ENCODE measurements around the gene KLHDC4.
"Not testable (repeated sequence)": the region's sequence is repeated elsewhere in the genome, so short reads cannot be mapped to it uniquely, and the experiment has no call there.

KLHDC4 gene

DNA sequence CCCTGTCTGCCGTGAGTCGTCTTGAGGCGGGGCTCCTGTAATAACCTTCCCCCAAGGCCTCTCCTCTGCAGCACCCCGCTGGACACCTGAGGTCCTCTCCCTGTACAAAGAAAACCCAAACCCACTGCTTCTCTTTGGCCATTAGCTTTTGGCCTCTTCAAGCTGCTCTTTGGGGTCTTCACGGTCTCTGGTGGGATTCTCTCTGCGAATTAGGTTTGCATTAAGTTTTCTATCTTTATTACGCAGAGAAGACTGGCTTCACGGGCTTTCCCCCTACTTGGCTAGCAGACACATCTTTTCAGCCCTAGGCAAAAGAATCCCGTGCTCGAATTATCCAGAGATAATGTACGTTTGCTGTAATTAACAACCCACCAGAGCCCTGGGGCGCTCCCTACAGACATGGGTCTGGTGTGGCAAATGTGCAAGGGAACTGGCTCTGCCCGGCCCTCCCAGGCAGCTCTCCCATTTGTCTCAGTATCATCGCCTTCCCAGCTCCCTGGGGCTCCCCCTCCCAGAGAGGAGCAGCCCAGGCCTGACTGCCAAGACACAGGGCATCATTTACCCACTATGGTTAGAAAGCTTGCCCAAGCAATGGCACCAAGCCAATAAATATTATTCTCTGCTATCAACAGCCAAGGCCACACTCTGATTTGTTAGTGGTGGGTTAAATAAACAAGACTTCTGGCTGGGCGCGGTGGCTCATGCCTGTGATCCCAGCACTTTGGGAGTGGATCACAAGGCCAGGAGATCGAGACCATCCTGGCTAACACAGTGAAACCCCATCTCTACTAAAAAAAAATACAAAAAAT, 24.7 kb upstream of the KLHDC4 start:
- Histone ChIP-seq H3K27ac (ENCODE audit: low read length) (no peak overlapping the region), H2AFZ (ENCODE audit: low read depth, low read length) (no peak overlapping the region; the same call in 1 of the 2 replicates), H3K4me3 (ENCODE audit: low read depth in 1 of 2, low read length in 2 of 2) (no peak overlapping the region), H3K4me2 (ENCODE audit: insufficient read depth, low read length) (no peak overlapping the region), H4K20me1 (ENCODE audit: insufficient read depth, low read length) (no peaks in the 10 kb centered on the region), H3K36me3 (ENCODE audit: insufficient read depth, low read length) (no peaks in the 10 kb centered on the region), H3K9ac (ENCODE audit: low read depth, low read length) (no peak overlapping the region), H3K79me2 (ENCODE audit: insufficient read depth, low read length) (no peaks in the 10 kb centered on the region), H3K27me3 (ENCODE audit: insufficient read depth, low read length, poor library complexity) (no peaks in the 10 kb centered on the region), H3K4me1 (ENCODE audit: insufficient read depth, low read length) (no peaks in the 10 kb centered on the region), H3K9me3 (ENCODE audit: insufficient read depth, low read length, severe bottlenecking) (no peaks in the 10 kb centered on the region)
- DNase-seq = no peak
- no peak for ATAC-seq (ENCODE audit: insufficient read depth, low read depth)
- TF ChIP-seq EZH2 (IDR thresholded peaks at IDR 0.05; ENCODE audit: borderline replicate concordance, low read depth, low read length, severe bottlenecking) = no peak
- TF ChIP-seq, protein P1, sequence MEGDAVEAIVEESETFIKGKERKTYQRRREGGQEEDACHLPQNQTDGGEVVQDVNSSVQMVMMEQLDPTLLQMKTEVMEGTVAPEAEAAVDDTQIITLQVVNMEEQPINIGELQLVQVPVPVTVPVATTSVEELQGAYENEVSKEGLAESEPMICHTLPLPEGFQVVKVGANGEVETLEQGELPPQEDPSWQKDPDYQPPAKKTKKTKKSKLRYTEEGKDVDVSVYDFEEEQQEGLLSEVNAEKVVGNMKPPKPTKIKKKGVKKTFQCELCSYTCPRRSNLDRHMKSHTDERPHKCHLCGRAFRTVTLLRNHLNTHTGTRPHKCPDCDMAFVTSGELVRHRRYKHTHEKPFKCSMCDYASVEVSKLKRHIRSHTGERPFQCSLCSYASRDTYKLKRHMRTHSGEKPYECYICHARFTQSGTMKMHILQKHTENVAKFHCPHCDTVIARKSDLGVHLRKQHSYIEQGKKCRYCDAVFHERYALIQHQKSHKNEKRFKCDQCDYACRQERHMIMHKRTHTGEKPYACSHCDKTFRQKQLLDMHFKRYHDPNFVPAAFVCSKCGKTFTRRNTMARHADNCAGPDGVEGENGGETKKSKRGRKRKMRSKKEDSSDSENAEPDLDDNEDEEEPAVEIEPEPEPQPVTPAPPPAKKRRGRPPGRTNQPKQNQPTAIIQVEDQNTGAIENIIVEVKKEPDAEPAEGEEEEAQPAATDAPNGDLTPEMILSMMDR (IDR thresholded peaks at IDR 0.05; ENCODE audit: borderline replicate concordance, extremely low read depth, low read length, poor library complexity, severe bottlenecking) = no peak

DNA sequence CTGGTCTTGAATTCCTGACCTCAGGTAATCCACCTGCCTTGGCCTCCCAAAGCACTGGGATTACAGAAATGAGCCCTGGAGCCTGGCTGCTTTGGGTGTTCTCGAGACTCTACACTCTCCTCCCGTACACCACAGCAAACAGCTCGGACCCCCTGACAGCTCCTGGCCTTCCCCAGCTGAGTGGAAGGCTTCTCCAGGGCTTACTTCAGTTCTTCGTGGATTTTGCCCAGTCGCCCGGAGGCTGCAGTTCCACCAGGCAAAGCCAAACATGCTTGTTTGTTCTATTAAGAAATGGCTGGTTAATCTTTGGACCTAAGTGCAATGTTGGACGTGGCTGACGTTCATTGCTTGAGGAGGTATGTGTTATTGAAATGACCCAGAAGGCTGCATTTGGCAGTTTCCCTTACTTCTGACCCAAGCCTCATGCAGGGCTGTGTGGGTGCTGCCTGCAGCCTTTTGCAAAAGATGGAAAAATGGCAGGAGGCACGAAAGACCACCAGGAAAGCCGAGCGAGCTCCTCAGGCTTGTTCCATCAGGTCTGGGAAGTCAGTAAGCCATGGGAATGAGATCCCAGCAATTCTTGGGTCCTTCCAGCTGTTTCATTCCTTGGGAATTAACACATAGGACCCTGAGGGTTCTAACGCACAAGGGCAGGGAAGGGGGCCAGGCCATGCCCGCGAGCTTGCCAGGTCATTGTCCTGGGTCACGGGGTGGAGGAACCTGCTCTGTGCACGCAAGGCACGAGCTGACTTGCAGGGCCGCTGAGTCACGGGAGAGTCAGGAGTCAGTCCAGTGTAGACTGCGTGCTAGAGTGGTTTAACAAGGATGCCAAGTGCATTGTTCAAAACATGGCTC, 23.9 kb upstream of the KLHDC4 start:
- H3K36me3 ChIP-seq (ENCODE audit: insufficient read depth, low read length) = no peaks in the 10 kb centered on the region
- no peak overlapping the region; the same call in 1 of the 2 replicates for H2AFZ ChIP-seq (ENCODE audit: low read depth, low read length)
- H3K4me2 ChIP-seq (ENCODE audit: insufficient read depth, low read length) = no peak overlapping the region
- DNase-seq (no peak), ATAC-seq (ENCODE audit: insufficient read depth, low read depth) (no peak)
- TF ChIP-seq, protein P1 (IDR thresholded peaks at IDR 0.05; ENCODE audit: borderline replicate concordance, extremely low read depth, low read length, poor library complexity, severe bottlenecking) = no peak
- no peak for TF ChIP-seq EZH2 (IDR thresholded peaks at IDR 0.05; ENCODE audit: borderline replicate concordance, low read depth, low read length, severe bottlenecking)
- no peak overlapping the region for H3K27ac ChIP-seq (ENCODE audit: low read length)
- no peaks in the 10 kb centered on the region for H3K9me3 ChIP-seq (ENCODE audit: insufficient read depth, low read length, severe bottlenecking)
- H3K4me3 ChIP-seq (ENCODE audit: low read depth in 1 of 2, low read length in 2 of 2) = no peak overlapping the region
- no peaks in the 10 kb centered on the region for H3K4me1 ChIP-seq (ENCODE audit: insufficient read depth, low read length)
- H3K79me2 ChIP-seq (ENCODE audit: insufficient read depth, low read length) = no peaks in the 10 kb centered on the region
- H3K27me3 ChIP-seq (ENCODE audit: insufficient read depth, low read length, poor library complexity) = no peaks in the 10 kb centered on the region
- no peaks in the 10 kb centered on the region for H4K20me1 ChIP-seq (ENCODE audit: insufficient read depth, low read length)
- H3K9ac ChIP-seq (ENCODE audit: low read depth, low read length) = no peak overlapping the region

DNA sequence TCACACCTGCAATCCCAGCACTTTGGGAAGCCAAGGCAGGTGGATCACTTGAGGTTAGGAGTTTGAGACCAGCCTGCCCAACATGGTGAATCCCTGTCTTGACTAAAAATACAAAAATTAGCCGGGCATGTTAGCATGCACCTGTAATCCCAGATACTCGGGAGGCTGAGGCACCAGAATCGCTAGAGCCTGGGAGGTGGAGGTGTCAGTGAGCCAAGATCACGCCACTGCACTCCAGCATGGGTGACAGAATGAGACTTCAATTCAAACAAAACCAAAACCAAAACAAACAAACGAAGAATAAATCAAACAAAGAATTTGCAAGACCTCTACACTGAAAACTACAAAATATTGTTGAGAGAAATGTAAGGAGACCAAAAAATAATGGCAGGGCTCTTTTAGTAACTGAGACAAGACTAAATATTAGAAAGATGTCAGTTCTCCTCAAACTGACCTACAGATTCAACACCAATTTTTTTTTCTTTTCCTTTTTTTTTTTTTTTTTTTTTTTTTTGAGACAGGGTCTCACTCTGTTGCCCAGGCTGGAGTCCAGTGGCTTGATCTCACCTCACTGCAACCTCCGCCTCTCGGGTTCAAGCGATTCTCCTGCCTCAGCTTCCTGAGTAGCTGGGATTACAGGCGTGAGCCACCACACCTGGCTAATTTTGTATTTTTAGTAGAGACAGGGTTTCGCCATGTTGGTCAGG, 23.1 kb upstream of the KLHDC4 start:
- H3K4me1 ChIP-seq (ENCODE audit: insufficient read depth, low read length); H3K36me3 ChIP-seq (ENCODE audit: insufficient read depth, low read length); DNase-seq; H3K9me3 ChIP-seq (ENCODE audit: insufficient read depth, low read length, severe bottlenecking); H3K27me3 ChIP-seq (ENCODE audit: insufficient read depth, low read length, poor library complexity); H3K79me2 ChIP-seq (ENCODE audit: insufficient read depth, low read length); H3K27ac ChIP-seq (ENCODE audit: low read length); H3K4me3 ChIP-seq (ENCODE audit: low read depth in 1 of 2, low read length in 2 of 2); H2AFZ ChIP-seq (ENCODE audit: low read depth, low read length); H4K20me1 ChIP-seq (ENCODE audit: insufficient read depth, low read length); H3K9ac ChIP-seq (ENCODE audit: low read depth, low read length); H3K4me2 ChIP-seq (ENCODE audit: insufficient read depth, low read length); ATAC-seq (ENCODE audit: insufficient read depth, low read depth): not testable (repeated sequence)

DNA sequence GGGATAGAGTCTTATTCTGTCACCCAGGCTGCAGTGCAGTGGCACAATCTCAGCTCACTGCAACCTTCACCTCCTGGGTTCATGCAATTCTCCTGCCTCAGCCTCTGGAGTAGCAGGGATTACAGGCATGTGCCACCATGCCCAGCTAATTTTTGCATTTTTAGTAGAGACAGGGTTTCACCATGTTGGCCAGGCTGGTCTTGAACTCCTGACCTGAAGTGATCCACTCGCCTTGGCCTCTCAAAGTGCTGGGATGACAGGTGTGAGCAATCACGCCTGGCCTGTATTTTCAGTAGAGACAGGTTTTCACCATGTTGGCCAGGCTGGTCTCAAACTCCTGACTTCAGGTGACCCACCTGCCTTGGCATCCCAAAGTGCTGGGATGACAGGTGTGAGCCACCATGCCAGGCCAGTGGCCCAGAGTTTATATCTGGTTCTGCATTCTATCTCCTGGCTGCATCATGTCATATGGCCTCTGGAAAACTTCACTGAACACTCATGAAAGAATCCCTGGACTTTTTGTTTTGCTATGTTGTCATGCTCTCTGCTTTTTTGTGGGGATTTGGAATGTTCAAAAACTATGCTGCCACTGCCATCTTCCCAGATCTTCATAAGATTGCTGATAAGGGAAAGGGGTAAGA, 21.8 kb upstream of the KLHDC4 start:
- H3K27ac ChIP-seq (ENCODE audit: low read length); DNase-seq; H3K9ac ChIP-seq (ENCODE audit: low read depth, low read length); H2AFZ ChIP-seq (ENCODE audit: low read depth, low read length); H3K4me1 ChIP-seq (ENCODE audit: insufficient read depth, low read length); ATAC-seq (ENCODE audit: insufficient read depth, low read depth); H3K9me3 ChIP-seq (ENCODE audit: insufficient read depth, low read length, severe bottlenecking); H3K27me3 ChIP-seq (ENCODE audit: insufficient read depth, low read length, poor library complexity); H3K4me2 ChIP-seq (ENCODE audit: insufficient read depth, low read length); H3K4me3 ChIP-seq (ENCODE audit: low read depth in 1 of 2, low read length in 2 of 2); H4K20me1 ChIP-seq (ENCODE audit: insufficient read depth, low read length); H3K36me3 ChIP-seq (ENCODE audit: insufficient read depth, low read length); H3K79me2 ChIP-seq (ENCODE audit: insufficient read depth, low read length): not testable (repeated sequence)

All from DND-41 (cell line).